GM23338 (cell line): ENCODE results near the gene TRAK1. TPM values are rescaled to one million over a fixed set of nuclear protein-coding genes. Genes with fewer than 3 reads are reported as not detected.

ENCODE experiments used
- ATAC-seq: fragments of 200-7000 bp; cut with Tn5 transposase; 3 replicates; pipeline ENCODE4 v1.9.1; 2020
- DNase-seq: peaks from one replicate; pipeline ENCODE4 v3.0.0-alpha.2; 2015; ENCODE audit warnings: low spot score
- H2AFZ ChIP-seq: fragments of 200-600 bp; sonication (generic); 2 replicates; pipeline ENCODE4 v1.8.0; 2016; ENCODE audit warnings: antibody characterized with exemption, mild to moderate bottlenecking, moderate library complexity
- H3F3A ChIP-seq: fragments of 200-600 bp; sonication (generic); replicated peaks from 2 replicates; pipeline ENCODE4 v1.8.0; 2017; ENCODE audit warnings: antibody characterized with exemption, mixed run types, low read depth
- H3K27ac ChIP-seq: fragments of 200-600 bp; sonication (generic); 2 replicates; pipeline ENCODE4 v1.6.1; 2016; ENCODE audit warnings: low read depth
- H3K27me3 ChIP-seq: fragments of 200-600 bp; sonication (generic); 2 replicates; pipeline ENCODE4 v1.8.0; 2016; ENCODE audit warnings: mild to moderate bottlenecking, mixed run types, moderate library complexity; ENCODE audit not compliant: insufficient read depth
- H3K36me3 ChIP-seq: fragments of 200-600 bp; sonication (generic); 2 replicates; pipeline ENCODE4 v1.8.0; 2016; ENCODE audit warnings: mild to moderate bottlenecking; ENCODE audit not compliant: insufficient read depth
- H3K4me1 ChIP-seq: fragments of 200-600 bp; sonication (generic); 2 replicates; pipeline ENCODE4 v1.8.0; 2016; ENCODE audit warnings: mild to moderate bottlenecking, moderate library complexity; ENCODE audit not compliant: insufficient read depth
- H3K4me2 ChIP-seq: fragments of 200-600 bp; sonication (generic); 2 replicates; pipeline ENCODE4 v1.7.1; 2017; ENCODE audit warnings: mixed run types
- H3K4me3 ChIP-seq: fragments of 200-600 bp; sonication (generic); 2 replicates; pipeline ENCODE4 v1.6.1; 2016; ENCODE audit warnings: mixed run types
- H3K79me2 ChIP-seq: fragments of 200-600 bp; sonication (generic); replicated peaks from 2 replicates; pipeline ENCODE4 v1.8.0; 2017; ENCODE audit warnings: mild to moderate bottlenecking; ENCODE audit not compliant: insufficient read depth
- H3K9me2 ChIP-seq: fragments of 200-600 bp; sonication (generic); 2 replicates; pipeline ENCODE4 v1.8.0; 2017; ENCODE audit not compliant: insufficient read depth
- H4K20me1 ChIP-seq: fragments of 200-600 bp; sonication (generic); replicated peaks from 2 replicates; pipeline ENCODE4 v1.8.0; 2017; ENCODE audit warnings: mild to moderate bottlenecking; ENCODE audit not compliant: insufficient read depth
- H3K27ac Mint-ChIP-seq: 2 replicates; pipeline ENCODE4 v1.8.0; 2020; ENCODE audit warnings: inconsistent platforms, mild to moderate bottlenecking, moderate library complexity, mixed read lengths
- H3K27me3 Mint-ChIP-seq: 3 replicates; pipeline ENCODE4 v1.8.0; 2022; ENCODE audit warnings: low read depth, mild to moderate bottlenecking, moderate library complexity, mixed read lengths, inconsistent platforms; ENCODE audit not compliant: insufficient read depth, poor library complexity
- H3K36me3 Mint-ChIP-seq: 3 replicates; pipeline ENCODE4 v1.8.0; 2021; ENCODE audit warnings: low read depth, mild to moderate bottlenecking, inconsistent platforms, moderate library complexity, mixed read lengths
- H3K4me1 Mint-ChIP-seq: 3 replicates; pipeline ENCODE4 v1.8.0; 2020; ENCODE audit warnings: mild to moderate bottlenecking, inconsistent platforms, mixed read lengths
- H3K4me3 Mint-ChIP-seq: 3 replicates; pipeline ENCODE4 v1.8.0; 2021; ENCODE audit warnings: moderate library complexity, mild to moderate bottlenecking, inconsistent platforms, mixed read lengths
- H3K9me3 Mint-ChIP-seq: 3 replicates; pipeline ENCODE4 v1.8.0; 2020; ENCODE audit warnings: moderate library complexity, mild to moderate bottlenecking, inconsistent platforms, mixed read lengths
- CREB1 ChIP-seq: fragments of 250-450 bp; sonication (Bioruptor Pico); IDR thresholded peaks from 2 replicates; pipeline ENCODE4 v1.5.0; 2020; ENCODE audit warnings: low read depth, mild to moderate bottlenecking, moderate library complexity
- EZH2phosphoT487 ChIP-seq: fragments of 200-600 bp; sonication (generic); IDR thresholded peaks from one replicate; pipeline ENCODE4 v1.8.1; 2018; ENCODE audit warnings: antibody characterized with exemption; ENCODE audit not compliant: unreplicated experiment
- JUNB ChIP-seq: IDR thresholded peaks from one replicate; pipeline ENCODE4 v1.6.1; 2016; ENCODE audit warnings: antibody characterized with exemption; ENCODE audit not compliant: unreplicated experiment
- NANOG ChIP-seq: IDR thresholded peaks from 2 replicates; pipeline ENCODE4 v1.6.1; 2016; ENCODE audit warnings: antibody characterized with exemption, borderline replicate concordance
- POLR2AphosphoS5 ChIP-seq: IDR thresholded peaks from 2 replicates; pipeline ENCODE4 v1.6.1; 2016; ENCODE audit warnings: antibody characterized with exemption, low read depth
- STAT1 ChIP-seq: IDR thresholded peaks from one replicate; pipeline ENCODE4 v1.6.1; 2016; ENCODE audit warnings: antibody characterized with exemption; ENCODE audit not compliant: unreplicated experiment
- ZNF114 ChIP-seq: fragments of 250-450 bp; sonication (Bioruptor Pico); IDR thresholded peaks from 2 replicates; pipeline ENCODE4 v1.5.0; 2020; ENCODE audit warnings: mild to moderate bottlenecking, moderate library complexity
- ZNF331 ChIP-seq: fragments of 250-450 bp; sonication (Bioruptor Pico); IDR thresholded peaks from 2 replicates; pipeline ENCODE4 v1.5.0; 2020; ENCODE audit warnings: low read depth, mild to moderate bottlenecking, moderate library complexity
- polyA plus RNA-seq: library from polyadenylated mRNA; unstranded; fragments of >200 nt; fragmentation: Nextera tagmentation; extraction: Ambion mirVana; gene quantifications from 2 replicates; pipeline ENCODE4 v1.2.1, GENCODE V29; 2016
- total RNA-seq: library from RNA; depleted of rRNA; stranded (reverse); fragments of >200 nt; shearing (Covaris generic); gene quantifications from 2 replicates; pipeline ENCODE4 v1.2.3, GENCODE V29; 2014
- TF ChIP-seq, protein P1 (sequence below): fragments of 250-450 bp; sonication (Bioruptor Pico); IDR thresholded peaks from 2 replicates; pipeline ENCODE4 v1.5.0; 2020; ENCODE audit warnings: mild to moderate bottlenecking, moderate library complexity
- TF ChIP-seq, protein P2 (sequence below): IDR thresholded peaks from 2 replicates; pipeline ENCODE4 v1.6.1; 2016; ENCODE audit warnings: antibody characterized with exemption
- TF ChIP-seq, protein P3 (sequence below): IDR thresholded peaks from one replicate; pipeline ENCODE4 v1.6.1; 2018; ENCODE audit warnings: antibody characterized with exemption; ENCODE audit not compliant: unreplicated experiment

Gene TRAK1
- total and polyA plus RNA-seq, 2 experiments from 2014 or later: 13.4 to 47.4 TPM

DNA sequence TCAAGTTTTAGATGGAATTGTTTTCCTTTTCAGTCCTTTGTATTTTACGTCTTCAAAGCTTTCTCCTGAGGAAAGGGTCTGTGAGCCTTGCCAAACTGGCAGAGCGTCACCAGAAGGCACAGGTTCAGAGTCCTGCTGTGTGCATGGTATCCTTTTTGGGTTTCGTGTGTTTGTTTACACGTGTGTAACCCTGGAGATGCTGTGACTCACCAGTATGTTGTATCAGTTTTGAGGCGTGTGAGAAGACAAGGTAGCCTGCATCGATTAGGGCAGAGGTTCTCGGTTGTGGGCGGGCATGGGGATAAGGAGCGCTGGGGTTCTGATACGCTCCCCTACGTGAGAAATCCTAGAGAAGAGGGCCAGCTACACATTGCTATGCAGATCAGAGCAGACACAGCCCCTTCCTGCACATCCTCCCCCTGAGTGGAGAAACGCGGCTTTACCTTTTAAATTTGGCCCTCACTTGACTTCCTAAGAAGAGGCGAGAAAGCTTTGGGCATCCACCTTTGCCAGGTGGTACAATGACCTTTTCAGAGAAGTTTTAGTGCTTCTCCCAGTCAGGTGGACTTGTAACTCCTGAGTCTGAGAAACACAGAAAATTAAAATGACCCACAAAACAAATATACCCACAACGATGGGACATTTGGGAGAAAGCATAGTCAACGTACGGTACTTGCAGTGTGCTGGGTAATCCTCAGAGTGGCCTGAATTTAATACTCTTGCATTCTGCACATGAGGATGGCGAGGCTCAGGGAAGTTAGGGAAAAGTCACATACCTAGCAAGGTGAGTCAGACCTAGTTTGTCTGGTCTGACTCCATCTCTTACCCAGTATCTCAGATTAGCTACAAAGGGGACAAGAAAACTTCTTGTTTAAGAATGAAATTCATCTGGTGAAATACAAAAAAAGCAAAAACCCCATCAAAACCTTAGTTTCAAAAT lies 38.1 kb downstream of the TRAK1 start:
- H3K4me1 Mint-ChIP-seq: peaks cover 7% of the 10 kb centered on the region; the same call in 1 of the 3 replicates
- H3K4me3 ChIP-seq: no peak overlapping the region
- no peak overlapping the region for H3K4me2 ChIP-seq
- peaks cover 3% of the 10 kb centered on the region for H3K27me3 Mint-ChIP-seq
- H3K36me3 Mint-ChIP-seq: peaks cover 4% of the 10 kb centered on the region; the same call in 1 of the 3 replicates
- no peaks in the 10 kb centered on the region for H3F3A ChIP-seq
- no peaks in the 10 kb centered on the region for H3K27me3 ChIP-seq
- no peaks in the 10 kb centered on the region for H3K79me2 ChIP-seq
- H4K20me1 ChIP-seq: no peaks in the 10 kb centered on the region
- H3K4me3 Mint-ChIP-seq: no peak overlapping the region
- DNase-seq: peak; percentile 33
- peak; percentile 36 for ATAC-seq
- H3K27ac Mint-ChIP-seq: 0 out of 2 replicates have a peak overlapping the region, but pooled peaks have one; percentile 22
- H3K9me3 Mint-ChIP-seq: no peaks in the 10 kb centered on the region
- H3K9me2 ChIP-seq: no peaks in the 10 kb centered on the region
- no peak overlapping the region for H2AFZ ChIP-seq
- H3K27ac ChIP-seq: no peak overlapping the region
- TF ChIP-seq EZH2phosphoT487: no peak
- no peaks in the 10 kb centered on the region for H3K36me3 ChIP-seq
- H3K4me1 ChIP-seq: no peaks in the 10 kb centered on the region

DNA sequence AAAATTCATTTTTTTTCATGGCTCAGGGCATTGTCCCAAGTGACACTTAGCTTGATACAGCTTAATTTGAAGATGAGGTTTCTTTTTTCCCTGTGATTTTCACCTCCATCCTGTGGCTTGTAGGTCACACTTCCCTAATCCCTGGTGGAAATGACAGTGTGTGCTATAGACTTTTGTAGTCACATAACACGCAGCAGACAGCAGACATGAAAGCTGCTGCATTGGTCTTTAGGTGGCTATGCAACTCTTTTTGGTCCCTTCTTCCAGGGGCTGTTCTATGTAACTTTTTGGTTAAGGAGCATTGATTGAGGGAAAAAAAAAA lies 38.8 kb downstream of the TRAK1 start:
- no peak overlapping the region for H3K27ac Mint-ChIP-seq
- Histone ChIP-seq H3K27me3 (no peaks in the 10 kb centered on the region), H4K20me1 (no peaks in the 10 kb centered on the region), H3K79me2 (no peaks in the 10 kb centered on the region), H3K4me2 (no peak overlapping the region), H3K9me2 (no peaks in the 10 kb centered on the region), H3K27ac (no peak overlapping the region), H3K4me3 (no peak overlapping the region), H3F3A (no peaks in the 10 kb centered on the region), H3K4me1 (no peaks in the 10 kb centered on the region), H2AFZ (no peak overlapping the region), H3K36me3 (no peaks in the 10 kb centered on the region)
- H3K4me1 Mint-ChIP-seq: peaks cover 7% of the 10 kb centered on the region; the same call in 1 of the 3 replicates
- ATAC-seq: no peak
- peaks cover 3% of the 10 kb centered on the region for H3K27me3 Mint-ChIP-seq
- no peaks in the 10 kb centered on the region for H3K9me3 Mint-ChIP-seq
- no peak overlapping the region for H3K4me3 Mint-ChIP-seq
- DNase-seq: no peak
- H3K36me3 Mint-ChIP-seq: peaks cover 4% of the 10 kb centered on the region; the same call in 1 of the 3 replicates
- no peak for TF ChIP-seq ZNF331 (CRISPR knock-in tag)
- TF ChIP-seq CREB1 (CRISPR knock-in tag): no peak
- no peak for TF ChIP-seq JUNB
- TF ChIP-seq NANOG: no peak
- TF ChIP-seq, protein P1, sequence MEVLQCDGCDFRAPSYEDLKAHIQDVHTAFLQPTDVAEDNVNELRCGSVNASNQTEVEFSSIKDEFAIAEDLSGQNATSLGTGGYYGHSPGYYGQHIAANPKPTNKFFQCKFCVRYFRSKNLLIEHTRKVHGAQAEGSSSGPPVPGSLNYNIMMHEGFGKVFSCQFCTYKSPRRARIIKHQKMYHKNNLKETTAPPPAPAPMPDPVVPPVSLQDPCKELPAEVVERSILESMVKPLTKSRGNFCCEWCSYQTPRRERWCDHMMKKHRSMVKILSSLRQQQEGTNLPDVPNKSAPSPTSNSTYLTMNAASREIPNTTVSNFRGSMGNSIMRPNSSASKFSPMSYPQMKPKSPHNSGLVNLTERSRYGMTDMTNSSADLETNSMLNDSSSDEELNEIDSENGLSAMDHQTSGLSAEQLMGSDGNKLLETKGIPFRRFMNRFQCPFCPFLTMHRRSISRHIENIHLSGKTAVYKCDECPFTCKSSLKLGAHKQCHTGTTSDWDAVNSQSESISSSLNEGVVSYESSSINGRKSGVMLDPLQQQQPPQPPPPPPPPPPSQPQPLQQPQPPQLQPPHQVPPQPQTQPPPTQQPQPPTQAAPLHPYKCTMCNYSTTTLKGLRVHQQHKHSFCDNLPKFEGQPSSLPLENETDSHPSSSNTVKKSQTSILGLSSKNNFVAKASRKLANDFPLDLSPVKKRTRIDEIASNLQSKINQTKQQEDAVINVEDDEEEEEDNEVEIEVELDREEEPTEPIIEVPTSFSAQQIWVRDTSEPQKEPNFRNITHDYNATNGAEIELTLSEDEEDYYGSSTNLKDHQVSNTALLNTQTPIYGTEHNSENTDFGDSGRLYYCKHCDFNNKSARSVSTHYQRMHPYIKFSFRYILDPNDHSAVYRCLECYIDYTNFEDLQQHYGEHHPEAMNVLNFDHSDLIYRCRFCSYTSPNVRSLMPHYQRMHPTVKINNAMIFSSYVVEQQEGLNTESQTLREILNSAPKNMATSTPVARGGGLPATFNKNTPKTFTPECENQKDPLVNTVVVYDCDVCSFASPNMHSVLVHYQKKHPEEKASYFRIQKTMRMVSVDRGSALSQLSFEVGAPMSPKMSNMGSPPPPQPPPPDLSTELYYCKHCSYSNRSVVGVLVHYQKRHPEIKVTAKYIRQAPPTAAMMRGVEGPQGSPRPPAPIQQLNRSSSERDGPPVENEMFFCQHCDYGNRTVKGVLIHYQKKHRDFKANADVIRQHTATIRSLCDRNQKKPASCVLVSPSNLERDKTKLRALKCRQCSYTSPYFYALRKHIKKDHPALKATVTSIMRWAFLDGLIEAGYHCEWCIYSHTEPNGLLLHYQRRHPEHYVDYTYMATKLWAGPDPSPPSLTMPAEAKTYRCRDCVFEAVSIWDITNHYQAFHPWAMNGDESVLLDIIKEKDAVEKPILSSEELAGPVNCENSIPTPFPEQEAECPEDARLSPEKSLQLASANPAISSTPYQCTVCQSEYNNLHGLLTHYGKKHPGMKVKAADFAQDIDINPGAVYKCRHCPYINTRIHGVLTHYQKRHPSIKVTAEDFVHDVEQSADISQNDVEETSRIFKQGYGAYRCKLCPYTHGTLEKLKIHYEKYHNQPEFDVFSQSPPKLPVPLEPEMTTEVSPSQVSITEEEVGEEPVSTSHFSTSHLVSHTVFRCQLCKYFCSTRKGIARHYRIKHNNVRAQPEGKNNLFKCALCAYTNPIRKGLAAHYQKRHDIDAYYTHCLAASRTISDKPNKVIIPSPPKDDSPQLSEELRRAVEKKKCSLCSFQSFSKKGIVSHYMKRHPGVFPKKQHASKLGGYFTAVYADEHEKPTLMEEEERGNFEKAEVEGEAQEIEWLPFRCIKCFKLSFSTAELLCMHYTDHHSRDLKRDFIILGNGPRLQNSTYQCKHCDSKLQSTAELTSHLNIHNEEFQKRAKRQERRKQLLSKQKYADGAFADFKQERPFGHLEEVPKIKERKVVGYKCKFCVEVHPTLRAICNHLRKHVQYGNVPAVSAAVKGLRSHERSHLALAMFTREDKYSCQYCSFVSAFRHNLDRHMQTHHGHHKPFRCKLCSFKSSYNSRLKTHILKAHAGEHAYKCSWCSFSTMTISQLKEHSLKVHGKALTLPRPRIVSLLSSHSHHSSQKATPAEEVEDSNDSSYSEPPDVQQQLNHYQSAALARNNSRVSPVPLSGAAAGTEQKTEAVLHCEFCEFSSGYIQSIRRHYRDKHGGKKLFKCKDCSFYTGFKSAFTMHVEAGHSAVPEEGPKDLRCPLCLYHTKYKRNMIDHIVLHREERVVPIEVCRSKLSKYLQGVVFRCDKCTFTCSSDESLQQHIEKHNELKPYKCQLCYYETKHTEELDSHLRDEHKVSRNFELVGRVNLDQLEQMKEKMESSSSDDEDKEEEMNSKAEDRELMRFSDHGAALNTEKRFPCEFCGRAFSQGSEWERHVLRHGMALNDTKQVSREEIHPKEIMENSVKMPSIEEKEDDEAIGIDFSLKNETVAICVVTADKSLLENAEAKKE: no peak
- TF ChIP-seq, protein P2, sequence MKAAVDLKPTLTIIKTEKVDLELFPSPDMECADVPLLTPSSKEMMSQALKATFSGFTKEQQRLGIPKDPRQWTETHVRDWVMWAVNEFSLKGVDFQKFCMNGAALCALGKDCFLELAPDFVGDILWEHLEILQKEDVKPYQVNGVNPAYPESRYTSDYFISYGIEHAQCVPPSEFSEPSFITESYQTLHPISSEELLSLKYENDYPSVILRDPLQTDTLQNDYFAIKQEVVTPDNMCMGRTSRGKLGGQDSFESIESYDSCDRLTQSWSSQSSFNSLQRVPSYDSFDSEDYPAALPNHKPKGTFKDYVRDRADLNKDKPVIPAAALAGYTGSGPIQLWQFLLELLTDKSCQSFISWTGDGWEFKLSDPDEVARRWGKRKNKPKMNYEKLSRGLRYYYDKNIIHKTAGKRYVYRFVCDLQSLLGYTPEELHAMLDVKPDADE: no peak
- TF ChIP-seq, protein P3, sequence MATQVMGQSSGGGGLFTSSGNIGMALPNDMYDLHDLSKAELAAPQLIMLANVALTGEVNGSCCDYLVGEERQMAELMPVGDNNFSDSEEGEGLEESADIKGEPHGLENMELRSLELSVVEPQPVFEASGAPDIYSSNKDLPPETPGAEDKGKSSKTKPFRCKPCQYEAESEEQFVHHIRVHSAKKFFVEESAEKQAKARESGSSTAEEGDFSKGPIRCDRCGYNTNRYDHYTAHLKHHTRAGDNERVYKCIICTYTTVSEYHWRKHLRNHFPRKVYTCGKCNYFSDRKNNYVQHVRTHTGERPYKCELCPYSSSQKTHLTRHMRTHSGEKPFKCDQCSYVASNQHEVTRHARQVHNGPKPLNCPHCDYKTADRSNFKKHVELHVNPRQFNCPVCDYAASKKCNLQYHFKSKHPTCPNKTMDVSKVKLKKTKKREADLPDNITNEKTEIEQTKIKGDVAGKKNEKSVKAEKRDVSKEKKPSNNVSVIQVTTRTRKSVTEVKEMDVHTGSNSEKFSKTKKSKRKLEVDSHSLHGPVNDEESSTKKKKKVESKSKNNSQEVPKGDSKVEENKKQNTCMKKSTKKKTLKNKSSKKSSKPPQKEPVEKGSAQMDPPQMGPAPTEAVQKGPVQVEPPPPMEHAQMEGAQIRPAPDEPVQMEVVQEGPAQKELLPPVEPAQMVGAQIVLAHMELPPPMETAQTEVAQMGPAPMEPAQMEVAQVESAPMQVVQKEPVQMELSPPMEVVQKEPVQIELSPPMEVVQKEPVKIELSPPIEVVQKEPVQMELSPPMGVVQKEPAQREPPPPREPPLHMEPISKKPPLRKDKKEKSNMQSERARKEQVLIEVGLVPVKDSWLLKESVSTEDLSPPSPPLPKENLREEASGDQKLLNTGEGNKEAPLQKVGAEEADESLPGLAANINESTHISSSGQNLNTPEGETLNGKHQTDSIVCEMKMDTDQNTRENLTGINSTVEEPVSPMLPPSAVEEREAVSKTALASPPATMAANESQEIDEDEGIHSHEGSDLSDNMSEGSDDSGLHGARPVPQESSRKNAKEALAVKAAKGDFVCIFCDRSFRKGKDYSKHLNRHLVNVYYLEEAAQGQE: no peak
- no peak for TF ChIP-seq ZNF114 (CRISPR knock-in tag)
- no peak for TF ChIP-seq STAT1
- no peak for TF ChIP-seq EZH2phosphoT487
- TF ChIP-seq POLR2AphosphoS5: no peak
